Psoas muscle (tissue), 8 donors: ENCODE results near the gene ALDH18A1. TPM values are rescaled to one million over a fixed set of nuclear protein-coding genes. Genes with fewer than 3 reads are reported as not detected.

Source experiments
- ATAC-seq, 4 donors: fragments of 200-7000 bp; cut with Tn5 transposase; one replicate each; pipeline ENCODE4 v1.9.1; 2020; ENCODE audit warnings: moderate library complexity in 3 of 4, mild to moderate bottlenecking in 2 of 4
- DNase-seq, 2 donors: peaks; one replicate each; pipeline ENCODE4 v3.0.0-alpha.2; 2020
- H3K27ac ChIP-seq: fragments of 200-600 bp; one replicate; pipeline ENCODE4 v1.8.0; 2022
- H3K27me3 ChIP-seq, 3 donors: fragments of 200-600 bp in 1 of 3; one replicate each; pipeline versions ENCODE4 v1.6.1 to v1.8.0; 2013 to 2022; ENCODE audit warnings: low read length in 2 of 3, mild to moderate bottlenecking in 2 of 3, moderate library complexity in 1 of 3; ENCODE audit not compliant: insufficient read depth in 3 of 3
- H3K36me3 ChIP-seq, 2 donors: fragments of 200-600 bp in 1 of 2; one replicate each; pipeline versions ENCODE4 v1.6.1 to v1.8.0; 2013 to 2022; ENCODE audit warnings: low read depth in 1 of 2, mild to moderate bottlenecking in 1 of 2, moderate library complexity in 1 of 2; ENCODE audit not compliant: insufficient read depth in 1 of 2
- H3K4me1 ChIP-seq: fragments of 200-600 bp; one replicate; pipeline ENCODE4 v1.8.0; 2022
- H3K4me3 ChIP-seq: fragments of 200-600 bp; one replicate; pipeline ENCODE4 v1.8.0; 2022; ENCODE audit warnings: mild to moderate bottlenecking
- H3K9me3 ChIP-seq: fragments of 200-600 bp; one replicate; pipeline ENCODE4 v1.8.0; 2022
- WGBS, 3 donors: extraction: QIAGEN DNeasy Blood & Tissue Kit; methylation state at CpG; one replicate each; pipeline versions ENCODE4 v1.1.6 to v1.1.7; 2013; 5-methylcytosine and 5-hydroxymethylcytosine counted together
- intact Hi-C, 2 donors: fragments of 100-400 bp; cut with DNase I; formaldehyde crosslinking; loops; one replicate each; pipeline versions ENCODE4 v1.11.0 to v1.14.2; 2022
- long read RNA-seq, 2 donors: library from polyadenylated mRNA; unstranded; transcript quantifications; one replicate each; pipeline ENCODE4 v2.0.0, GENCODE V29; 2021
- polyA plus RNA-seq, 3 donors: library from polyadenylated mRNA; stranded (reverse); fragments of 200-250 nt; gene quantifications; one replicate each; pipeline ENCODE4 v1.2.3, GENCODE V29; 2013
- total RNA-seq, 4 donors: library from RNA; stranded (reverse); fragmentation: NEBNext Ultra II Directional in 2 of 4; extraction: Animal tissue kit (Norgen Biotek cat#: 25700) in 2 of 4; gene quantifications; one replicate each; pipeline versions ENCODE4 v1.2.1 to v1.2.4, GENCODE V29; 2021 to 2023
- TF ChIP-seq, protein P1 (sequence below): fragments of 200-600 bp; IDR thresholded peaks from one replicate; pipeline ENCODE4 v1.8.0; 2022; ENCODE audit warnings: antibody characterized with exemption
- donor health status: healthy with polysubstance abuse.
- donor health status: DM: no; HTN: no; CAD: no; lungs with moderate emphysema.
- donor health status: Bipolar disorder and iron deficiency.
- donor health status: healthy.
- donor health status: DM: yes; HTN: yes; CAD: no.
- donor health status: DM: no; HTN: no; CAD: no.
- donor health status: DM: no; HTN: no; CAD: no.
- donor health status: DM: yes; HTN: yes; CAD: no.

Gene ALDH18A1
- total RNA-seq, result 10 to 100 TPM in 1 of 4 donors, 1 to 10 TPM in 3; 5.7 to 18.1 (median 8.7) TPM
- 1 to 10 TPM; 2.4 to 4.5 (median 4.5) TPM for polyA plus RNA-seq
- long read RNA-seq, donor 1, transcript ALDH18A1-202 (18 exons, 3,359 nt), result major isoform, 5 of 10 reads
- long read RNA-seq, donor 1, partial matches to known transcripts, result 4 of 10 reads
- long read RNA-seq, donor 1, other reads (novel, unspliced or antisense), result 1 of 10 reads
- long read RNA-seq, donor 2, partial matches to known transcripts, result 1 of 5 reads
- long read RNA-seq, donor 2, other reads (novel, unspliced or antisense), result 0 of 5 reads

DNA sequence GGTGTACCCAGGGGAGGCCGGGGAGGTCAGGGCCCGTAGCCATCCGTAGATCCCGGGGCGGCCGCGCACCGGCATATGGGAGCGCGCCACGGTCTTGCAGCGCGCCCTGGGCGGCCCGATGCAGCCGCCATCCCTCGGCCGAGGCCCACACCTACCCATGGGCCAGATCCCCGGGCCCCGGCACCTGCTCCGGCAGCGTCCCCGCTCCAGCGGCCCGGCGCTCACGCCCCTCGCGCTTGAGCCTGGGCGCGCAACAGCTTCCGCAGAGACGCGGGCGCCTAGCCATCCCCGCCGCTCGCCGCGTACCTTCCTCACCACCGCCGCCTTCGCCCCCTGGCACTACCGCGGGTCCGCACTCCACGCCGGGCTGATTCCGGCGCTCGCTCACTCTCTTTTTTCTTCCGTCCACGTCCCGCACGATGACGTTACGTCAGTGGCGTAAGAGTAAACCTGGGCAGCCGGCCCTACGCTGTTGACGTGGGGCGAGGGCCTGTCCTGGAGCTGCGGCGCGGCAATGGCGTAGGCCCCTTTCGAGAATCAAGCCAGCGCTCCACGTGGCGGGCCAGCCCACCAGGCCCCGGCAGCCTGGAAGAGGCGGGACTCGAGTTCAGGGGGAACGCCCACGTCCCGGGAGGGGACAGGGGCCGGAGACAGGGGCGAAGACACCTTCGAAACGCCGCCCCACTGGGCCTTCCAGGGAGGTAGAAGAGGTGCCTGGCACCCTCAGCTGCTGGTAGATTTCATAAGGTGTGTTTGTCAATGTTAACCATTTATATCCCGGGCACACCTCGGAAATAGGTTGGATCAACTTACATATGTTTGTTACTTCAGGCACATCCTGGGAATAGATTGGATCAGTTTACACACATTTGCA, at the start of gene ALDH18A1:
Gene ALDH18A1 (minus strand): TSS at position 421 of the 874 bp plus-strand sequence. CDS start 3,334 bp downstream, outside the sequence.
- intact Hi-C loops, result no loop called here

DNA sequence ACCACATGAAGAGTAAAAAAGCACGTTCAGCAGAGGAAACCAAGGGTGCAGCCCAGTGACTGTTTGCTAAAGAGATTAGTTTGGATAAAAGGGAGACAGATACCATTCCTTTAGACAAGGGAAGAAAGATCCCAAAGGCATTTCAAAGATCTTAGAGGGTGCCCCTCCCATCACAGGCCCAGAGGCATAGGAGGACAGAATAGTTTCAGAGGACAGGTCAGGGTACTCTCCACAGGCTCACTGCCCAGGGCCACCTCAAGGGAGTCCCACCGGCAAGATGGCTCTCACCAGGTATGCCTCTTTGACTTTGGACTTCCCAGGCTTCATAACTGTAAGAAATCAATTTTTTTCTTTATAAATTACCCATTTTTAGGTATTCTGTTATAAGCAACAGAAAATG, 41.9 kb upstream of the ALDH18A1 start:
- Histone ChIP-seq H3K27me3 (no peaks in the 10 kb centered on the region), H3K9me3 (no peaks in the 10 kb centered on the region), H3K36me3 (no peaks in the 10 kb centered on the region), H3K4me3 (no peak overlapping the region), H3K4me1 (no peaks in the 10 kb centered on the region), H3K27ac (no peak overlapping the region)
- TF ChIP-seq, protein P1, sequence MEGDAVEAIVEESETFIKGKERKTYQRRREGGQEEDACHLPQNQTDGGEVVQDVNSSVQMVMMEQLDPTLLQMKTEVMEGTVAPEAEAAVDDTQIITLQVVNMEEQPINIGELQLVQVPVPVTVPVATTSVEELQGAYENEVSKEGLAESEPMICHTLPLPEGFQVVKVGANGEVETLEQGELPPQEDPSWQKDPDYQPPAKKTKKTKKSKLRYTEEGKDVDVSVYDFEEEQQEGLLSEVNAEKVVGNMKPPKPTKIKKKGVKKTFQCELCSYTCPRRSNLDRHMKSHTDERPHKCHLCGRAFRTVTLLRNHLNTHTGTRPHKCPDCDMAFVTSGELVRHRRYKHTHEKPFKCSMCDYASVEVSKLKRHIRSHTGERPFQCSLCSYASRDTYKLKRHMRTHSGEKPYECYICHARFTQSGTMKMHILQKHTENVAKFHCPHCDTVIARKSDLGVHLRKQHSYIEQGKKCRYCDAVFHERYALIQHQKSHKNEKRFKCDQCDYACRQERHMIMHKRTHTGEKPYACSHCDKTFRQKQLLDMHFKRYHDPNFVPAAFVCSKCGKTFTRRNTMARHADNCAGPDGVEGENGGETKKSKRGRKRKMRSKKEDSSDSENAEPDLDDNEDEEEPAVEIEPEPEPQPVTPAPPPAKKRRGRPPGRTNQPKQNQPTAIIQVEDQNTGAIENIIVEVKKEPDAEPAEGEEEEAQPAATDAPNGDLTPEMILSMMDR, result no peak
- intact Hi-C loops, result loop anchor here (10.0 kb wide), 2 partner anchors 146 to 436 kb away; partner anchors contain the start of gene ZNF518A (in 1 of the 2)
- no peak for DNase-seq
- WGBS, 3 donors, result 43 to 49% (median 48%) methylated on average over 2 of the region's 2 CpGs
- ATAC-seq, result no peak

More for the DNA sequence above, at the start of gene ALDH18A1:
- Histone ChIP-seq H3K4me3 (peak within 1 kb of the TSS; percentile 98), H3K9me3 (no peaks in the 10 kb centered on the region), H3K27ac (peak within 1 kb of the TSS; percentile 69), H3K36me3 (peaks cover 0 to 20% of the 10 kb centered on the region in 2 donors), H3K27me3 (no peaks in the 10 kb centered on the region), H3K4me1 (no peaks in the 10 kb centered on the region)
- DNase-seq, result peak; percentile 93 to 95
- ATAC-seq, result peak; percentile 92 to 96 (median 94)
- TF ChIP-seq, protein P1, result no peak
- WGBS, 3 donors, result 0 to 1% (median 1%) methylated on average over 47 to 83 of the region's 83 CpGs

DNA sequence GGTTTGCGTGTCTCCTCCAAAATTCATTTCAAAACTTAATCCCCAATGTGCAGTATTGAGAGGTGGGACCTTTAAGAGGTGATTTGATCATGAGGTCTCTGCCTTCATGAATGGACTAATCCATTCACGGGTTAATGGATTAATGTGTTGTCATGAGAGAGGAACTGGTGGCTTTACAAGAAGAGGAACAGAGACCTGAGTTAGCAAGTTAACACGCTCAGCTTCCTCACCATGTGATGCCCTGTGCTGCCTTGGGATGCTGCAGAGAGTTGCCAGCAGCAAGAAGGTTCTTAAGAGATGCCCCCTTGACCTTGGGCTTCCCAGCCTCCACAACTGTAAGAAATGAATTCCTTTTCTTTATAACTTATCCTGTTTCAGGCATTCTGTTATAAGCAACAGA, 40.9 kb upstream of the ALDH18A1 start:
- H3K9me3 ChIP-seq, result no peaks in the 10 kb centered on the region
- ATAC-seq (no peak), DNase-seq (no peak)
- no peak overlapping the region for H3K4me3 ChIP-seq
- intact Hi-C loops, result loop anchor here (10.0 kb wide), 2 partner anchors 147 to 437 kb away; partner anchors contain the start of gene ZNF518A (in 1 of the 2)
- peaks cover 0 to 1% of the 10 kb centered on the region in 2 donors for H3K36me3 ChIP-seq
- WGBS, 3 donors, result 75 to 81% (median 76%) methylated on average over 3 of the region's 3 CpGs
- H3K27me3 ChIP-seq, result no peaks in the 10 kb centered on the region
- TF ChIP-seq, protein P1, result no peak
- H3K27ac ChIP-seq, result no peak overlapping the region
- H3K4me1 ChIP-seq, result peaks cover 7% of the 10 kb centered on the region

DNA sequence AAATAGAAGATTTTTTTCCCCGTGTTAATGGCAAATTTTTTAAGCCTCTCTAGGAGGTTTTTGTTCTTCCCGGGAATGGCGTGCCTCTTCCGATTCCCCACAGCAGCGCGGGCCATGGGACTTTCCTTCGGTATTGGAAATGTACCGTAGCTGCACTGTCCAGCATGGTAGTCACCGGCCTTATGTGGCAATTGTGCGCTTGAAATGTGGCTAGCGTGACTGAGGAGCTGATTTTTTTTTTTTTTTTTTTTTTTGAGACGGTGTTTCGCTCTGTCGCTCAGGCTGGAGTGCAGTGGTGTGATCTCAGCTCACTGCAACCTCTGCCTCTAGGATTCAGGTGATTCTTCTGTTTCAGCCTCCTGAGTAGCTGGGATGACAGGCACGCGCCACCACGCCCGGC, 38.2 kb upstream of the ALDH18A1 start:
- Histone ChIP-seq H3K4me1 (peaks cover 11% of the 10 kb centered on the region), H3K4me3 (no peak overlapping the region), H3K9me3 (no peaks in the 10 kb centered on the region), H3K36me3 (peaks cover 3 to 29% of the 10 kb centered on the region in 2 donors), H3K27me3 (no peaks in the 10 kb centered on the region), H3K27ac (no peak overlapping the region)
- ATAC-seq (no peak), DNase-seq (no peak)
- TF ChIP-seq, protein P1, result no peak
- WGBS, 3 donors, result 91 to 95% (median 91%) methylated on average over 17 to 18 of the region's 18 CpGs
- intact Hi-C loops, result loop anchor here (2.0 to 10.0 kb wide), 3 partner anchors 146 to 440 kb away; partner anchors contain the start of gene ZNF518A (in 1 of the 2)
